GM19372 (cell line): ENCODE measurements around the gene GTF3A.

Experiments
- ATAC-seq: cut with Tn5 transposase; IDR thresholded peaks from one replicate; pipeline ENCODE4 v1.9.1; 2021; ENCODE audit warnings: mild to moderate bottlenecking, low read depth, moderate library complexity; ENCODE audit not compliant: unreplicated experiment

Gene GTF3A

DNA sequence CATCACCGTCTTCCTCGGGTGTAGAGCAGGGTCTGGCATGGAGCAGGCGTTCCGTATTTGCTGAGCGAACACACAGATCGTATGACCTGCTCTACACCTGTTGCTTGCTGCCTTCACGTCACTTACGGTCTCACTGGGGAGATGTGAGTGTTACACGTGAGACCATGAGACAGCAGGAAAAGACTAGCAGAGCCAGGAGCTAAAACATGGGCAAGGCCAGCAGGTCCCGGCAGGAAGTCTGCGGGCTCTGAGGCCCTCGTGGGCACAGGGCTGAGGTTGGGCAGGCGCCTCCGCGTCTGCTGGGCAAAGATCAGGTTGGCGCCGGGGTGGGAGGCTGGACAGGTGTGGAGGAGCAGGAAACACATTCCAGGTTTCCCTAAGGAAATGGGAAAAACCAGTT is 19.7 kb upstream of the GTF3A start:
- ATAC-seq = no peak

GRCh38 chr13:27405546-27406134 is 18.8 kb upstream of the GTF3A start:
- no peak for ATAC-seq

- no peak for ATAC-seq
These were observed 18.1 kb upstream of the GTF3A start for GRCh38 chr13:27406178-27406939.

DNA sequence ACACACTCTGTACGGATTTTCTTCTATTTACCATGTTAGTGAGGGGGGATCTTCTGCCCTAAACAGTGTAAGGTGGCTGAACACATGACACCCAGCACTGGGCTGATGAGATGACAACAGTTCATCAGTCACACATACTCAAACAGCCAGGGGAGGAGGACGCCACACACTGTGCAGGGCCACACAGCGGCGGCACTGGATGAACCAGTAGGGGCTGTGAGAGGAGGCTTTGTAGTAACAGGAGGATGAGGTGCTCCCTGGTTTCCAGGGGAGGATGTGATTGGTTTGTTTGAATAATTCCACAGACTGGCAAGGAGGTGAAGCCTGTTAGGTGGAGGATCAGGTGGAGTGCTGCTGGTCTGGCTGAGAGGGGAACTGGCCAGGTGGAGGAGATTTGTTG is 16.3 kb upstream of the GTF3A start:
- ATAC-seq = no peak

- ATAC-seq = no peak
These were observed 15.4 kb upstream of the GTF3A start for GRCh38 chr13:27409013-27409412.

GRCh38 chr13:27411341-27411740 is 13.1 kb upstream of the GTF3A start:
- ATAC-seq = no peak

- ATAC-seq = no peak
These were observed 9.3 kb upstream of the GTF3A start for GRCh38 chr13:27415116-27415515.

GRCh38 chr13:27419328-27419727 is 5.1 kb upstream of the GTF3A start:
- no peak for ATAC-seq

DNA sequence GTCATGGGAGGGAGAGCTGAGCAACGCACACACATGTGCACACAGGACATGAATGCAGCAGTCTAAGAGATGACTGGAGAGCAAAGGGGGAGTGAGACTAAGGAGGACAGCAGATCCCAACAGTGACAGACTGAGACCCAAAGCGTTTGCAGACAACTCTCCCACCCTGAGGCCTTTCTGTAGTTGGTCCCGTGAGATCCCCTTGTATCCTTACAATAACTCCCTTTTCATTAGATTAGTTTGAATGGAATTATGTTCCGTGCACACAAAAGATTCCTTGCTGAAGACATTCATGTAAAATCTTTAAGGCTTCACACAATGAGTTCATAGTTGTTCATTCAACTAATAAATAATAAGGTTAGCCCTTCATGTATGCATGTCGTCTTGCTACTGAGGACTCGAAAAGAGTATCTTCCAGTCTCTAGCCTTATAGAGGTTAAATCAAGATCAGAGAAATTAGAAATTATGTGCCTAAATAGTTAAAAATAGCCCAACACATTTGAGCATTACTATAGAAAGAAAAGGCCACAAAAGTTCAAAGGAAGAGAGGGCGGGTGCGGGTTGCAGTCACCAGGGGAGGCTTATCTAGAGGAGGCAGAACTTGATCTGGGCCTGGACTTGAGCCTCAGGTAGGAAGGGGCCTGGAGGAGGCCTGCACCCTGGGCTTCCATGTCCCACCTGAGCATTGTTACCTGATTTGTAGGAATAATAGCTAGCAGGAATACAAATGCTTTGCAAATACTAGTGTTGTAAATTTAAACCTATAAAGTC is 3.1 kb upstream of the GTF3A start:
- ATAC-seq = no peak

DNA sequence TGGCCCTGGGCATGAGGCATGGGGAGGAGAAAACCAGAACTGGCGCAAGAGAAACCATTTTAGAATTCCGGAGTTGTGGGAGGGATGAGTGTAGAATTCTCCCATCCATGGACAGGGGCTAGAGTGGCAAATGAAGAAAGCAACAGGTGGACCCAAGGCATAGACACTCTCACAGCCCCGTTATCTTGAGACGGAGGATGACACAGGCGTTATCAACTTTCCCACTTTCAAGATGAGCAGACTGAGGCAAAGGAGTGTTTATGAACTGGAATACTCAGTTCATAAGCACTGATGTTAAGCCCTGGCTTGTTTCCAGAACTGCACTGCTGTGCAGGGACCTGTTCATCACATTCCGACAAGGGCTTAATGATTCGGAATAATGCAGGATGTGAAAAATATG is 1.1 kb upstream of the GTF3A start:
- no peak for ATAC-seq

DNA sequence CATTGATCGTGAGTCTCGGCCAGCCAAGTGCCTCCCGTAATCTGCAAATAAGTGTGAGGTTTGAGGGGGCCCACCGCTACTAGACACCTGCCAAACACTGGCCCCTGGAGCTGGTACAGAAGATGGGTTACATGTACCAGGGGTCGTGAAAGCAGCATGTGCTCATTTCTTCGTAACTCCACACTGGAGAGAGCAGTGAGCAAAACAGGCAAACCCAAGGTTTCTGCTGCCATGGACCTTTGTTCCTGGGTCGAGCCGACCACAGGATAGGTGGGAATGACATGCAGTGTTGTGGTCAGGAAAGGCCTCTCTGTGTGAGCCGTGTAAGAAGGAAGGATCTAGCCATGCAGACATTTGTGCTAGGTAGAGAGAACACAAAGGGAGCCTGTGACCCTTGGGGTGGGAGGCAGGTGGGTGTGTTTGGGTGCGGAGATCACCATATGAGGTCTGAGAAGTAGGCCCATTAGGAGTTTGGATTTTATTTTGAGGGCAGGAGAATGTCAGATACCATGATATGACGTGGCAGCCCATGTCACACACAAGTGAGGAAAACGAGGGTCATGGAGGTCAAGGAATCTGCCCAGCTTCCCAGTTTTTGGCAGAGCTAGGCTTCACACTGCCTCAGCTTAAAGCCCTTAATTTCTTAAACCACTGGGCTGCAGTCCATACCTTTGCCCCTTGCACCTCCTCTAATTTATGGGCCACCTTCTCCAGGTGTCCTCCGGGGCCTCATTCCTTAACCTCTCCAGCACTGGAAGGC is 919 bp downstream of the GTF3A start:
- peak; percentile 4 for ATAC-seq

GRCh38 chr13:27425918-27426630 is 1.7 kb downstream of the GTF3A start:
- peak; percentile 49 for ATAC-seq

- ATAC-seq = no peak
These were observed 3.2 kb downstream of the GTF3A start for GRCh38 chr13:27427641-27428040.

DNA sequence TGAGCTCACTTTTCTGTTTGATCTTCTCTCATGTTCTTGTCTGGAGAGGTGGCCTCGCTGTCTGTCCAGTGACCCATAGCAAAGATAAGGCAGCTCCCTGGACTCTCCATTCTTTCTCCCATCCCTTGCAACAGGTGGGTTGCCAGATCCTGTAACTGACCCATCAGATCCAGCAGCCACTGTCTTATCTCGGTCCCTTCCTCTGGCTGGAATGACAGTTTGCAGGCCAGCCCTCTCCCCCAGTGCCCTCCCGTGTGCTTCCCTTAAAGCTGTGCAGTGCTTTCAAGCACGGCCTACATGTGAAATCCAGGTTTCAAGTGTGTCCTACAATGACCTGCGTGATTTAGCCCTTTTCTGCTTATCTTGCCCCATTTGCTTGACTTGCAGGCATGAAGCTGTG is 3.7 kb downstream of the GTF3A start:
- ATAC-seq = no peak

DNA sequence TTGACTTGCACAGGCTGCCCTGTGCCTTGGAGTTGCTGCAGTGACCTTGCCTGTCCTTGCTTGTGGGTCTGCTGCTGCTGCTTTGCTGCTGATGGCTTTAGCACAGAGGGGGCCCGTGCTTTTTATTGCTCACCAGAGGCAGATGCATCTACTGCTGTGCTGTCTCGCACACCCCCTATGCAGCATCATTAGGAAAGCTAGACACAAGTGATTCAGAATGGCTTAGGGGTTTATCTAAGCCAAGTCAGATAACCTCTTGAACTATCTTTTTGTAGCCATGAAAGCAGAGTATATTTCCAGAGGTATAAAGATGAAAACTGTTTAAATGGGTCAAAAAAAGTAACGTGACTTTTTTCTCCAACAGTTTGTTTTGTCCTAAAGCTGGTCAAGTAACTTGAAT is 7.8 kb downstream of the GTF3A start:
- ATAC-seq = no peak

DNA sequence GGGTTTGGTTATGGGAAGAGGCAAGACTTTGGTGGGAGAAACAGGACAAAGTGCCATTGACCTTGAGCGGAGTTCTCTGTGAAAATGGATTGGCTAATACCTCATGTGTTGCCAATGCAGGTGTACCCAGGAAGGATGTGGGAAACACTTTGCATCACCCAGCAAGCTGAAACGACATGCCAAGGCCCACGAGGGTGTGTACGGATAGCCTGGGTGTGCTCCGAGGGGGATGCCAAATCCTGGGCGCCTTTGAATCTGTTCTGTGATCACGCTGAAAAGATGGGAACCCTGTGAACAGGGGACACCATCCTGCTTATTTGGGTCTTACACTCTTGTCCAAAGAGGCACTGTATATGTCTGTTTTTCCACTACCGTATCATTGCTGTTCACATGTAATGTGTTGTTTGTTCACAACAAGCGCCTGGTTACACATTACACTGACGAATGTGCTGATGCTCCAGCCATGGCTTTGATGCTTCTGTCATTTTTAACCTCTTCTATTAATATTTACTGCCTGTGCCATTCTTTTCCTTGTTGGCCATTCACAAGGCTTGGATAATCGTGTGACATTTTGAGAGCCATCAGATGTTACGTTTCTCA is 8.3 kb downstream of the GTF3A start:
- ATAC-seq = no peak

- ATAC-seq = no peak
These were observed 12.7 kb downstream of the GTF3A start for GRCh38 chr13:27437126-27437525.

DNA sequence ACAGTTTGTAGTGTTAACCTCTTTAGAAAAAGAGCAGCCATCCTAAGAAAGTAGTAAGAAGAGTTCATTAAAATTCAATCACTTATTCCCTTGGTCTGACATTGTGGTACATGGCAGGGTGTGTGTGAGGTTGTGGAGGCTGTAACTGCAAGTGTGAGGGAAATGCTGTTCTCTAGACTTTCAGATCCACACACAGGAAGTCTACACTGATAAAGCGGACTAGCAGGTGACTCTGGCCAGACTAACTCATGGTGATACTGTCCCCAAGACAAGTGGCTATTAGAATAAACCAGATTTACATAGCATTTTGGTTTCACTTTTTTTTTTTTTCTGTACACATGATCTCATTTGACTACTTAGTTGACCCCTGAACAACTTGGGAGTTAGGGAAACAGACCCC is 16.0 kb downstream of the GTF3A start:
- no peak for ATAC-seq

DNA sequence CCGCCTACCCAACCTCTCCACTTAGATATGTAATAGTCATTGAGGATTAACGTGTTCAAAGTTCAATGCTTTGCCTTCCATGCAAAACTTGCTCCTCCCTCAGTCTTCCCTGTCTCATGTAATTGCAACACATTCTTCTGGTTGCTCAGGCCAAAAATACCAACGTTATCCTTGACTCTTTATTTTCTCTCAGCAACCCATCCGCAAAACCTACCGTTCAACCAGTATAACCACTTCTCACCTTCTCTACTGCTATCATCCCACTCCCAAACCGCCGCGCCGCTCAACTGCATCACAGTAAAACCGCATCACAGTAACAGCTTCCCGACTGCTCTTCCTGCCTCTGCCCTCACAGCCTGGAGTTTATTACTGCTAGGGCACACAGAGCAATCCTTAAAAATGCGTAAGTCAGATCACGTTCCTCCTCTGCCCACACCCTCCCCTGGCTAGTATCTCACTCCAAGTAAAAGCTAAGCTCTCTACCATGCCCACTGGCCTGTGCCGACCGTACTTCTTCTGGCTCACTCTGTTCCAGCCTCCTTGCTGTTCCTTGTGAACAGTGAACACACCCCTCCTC is 17.7 kb downstream of the GTF3A start:
- ATAC-seq = no peak

- no peak for ATAC-seq
These were observed 18.4 kb downstream of the GTF3A start for GRCh38 chr13:27442797-27443196.
